Measurements from ENCODE around the gene PROCA1.

Gene PROCA1

GRCh38 chr17:28707339-28707720, 4.4 kb downstream of the PROCA1 start:
- H3K4me3 ChIP-seq (ENCODE audit: low read depth, low read length) = no peak overlapping the region
- TF ChIP-seq, protein P1, sequence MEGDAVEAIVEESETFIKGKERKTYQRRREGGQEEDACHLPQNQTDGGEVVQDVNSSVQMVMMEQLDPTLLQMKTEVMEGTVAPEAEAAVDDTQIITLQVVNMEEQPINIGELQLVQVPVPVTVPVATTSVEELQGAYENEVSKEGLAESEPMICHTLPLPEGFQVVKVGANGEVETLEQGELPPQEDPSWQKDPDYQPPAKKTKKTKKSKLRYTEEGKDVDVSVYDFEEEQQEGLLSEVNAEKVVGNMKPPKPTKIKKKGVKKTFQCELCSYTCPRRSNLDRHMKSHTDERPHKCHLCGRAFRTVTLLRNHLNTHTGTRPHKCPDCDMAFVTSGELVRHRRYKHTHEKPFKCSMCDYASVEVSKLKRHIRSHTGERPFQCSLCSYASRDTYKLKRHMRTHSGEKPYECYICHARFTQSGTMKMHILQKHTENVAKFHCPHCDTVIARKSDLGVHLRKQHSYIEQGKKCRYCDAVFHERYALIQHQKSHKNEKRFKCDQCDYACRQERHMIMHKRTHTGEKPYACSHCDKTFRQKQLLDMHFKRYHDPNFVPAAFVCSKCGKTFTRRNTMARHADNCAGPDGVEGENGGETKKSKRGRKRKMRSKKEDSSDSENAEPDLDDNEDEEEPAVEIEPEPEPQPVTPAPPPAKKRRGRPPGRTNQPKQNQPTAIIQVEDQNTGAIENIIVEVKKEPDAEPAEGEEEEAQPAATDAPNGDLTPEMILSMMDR (IDR thresholded peaks at IDR 0.05; ENCODE audit: borderline replicate concordance, insufficient read depth, low read depth, low read length) = no peak

- no peak overlapping the region for H3K4me3 ChIP-seq (ENCODE audit: low read depth, low read length)
- TF ChIP-seq, protein P1 (IDR thresholded peaks at IDR 0.05; ENCODE audit: borderline replicate concordance, insufficient read depth, low read depth, low read length) = no peak
These were observed 5.0 kb downstream of the PROCA1 start for GRCh38 chr17:28706471-28707338.

DNA sequence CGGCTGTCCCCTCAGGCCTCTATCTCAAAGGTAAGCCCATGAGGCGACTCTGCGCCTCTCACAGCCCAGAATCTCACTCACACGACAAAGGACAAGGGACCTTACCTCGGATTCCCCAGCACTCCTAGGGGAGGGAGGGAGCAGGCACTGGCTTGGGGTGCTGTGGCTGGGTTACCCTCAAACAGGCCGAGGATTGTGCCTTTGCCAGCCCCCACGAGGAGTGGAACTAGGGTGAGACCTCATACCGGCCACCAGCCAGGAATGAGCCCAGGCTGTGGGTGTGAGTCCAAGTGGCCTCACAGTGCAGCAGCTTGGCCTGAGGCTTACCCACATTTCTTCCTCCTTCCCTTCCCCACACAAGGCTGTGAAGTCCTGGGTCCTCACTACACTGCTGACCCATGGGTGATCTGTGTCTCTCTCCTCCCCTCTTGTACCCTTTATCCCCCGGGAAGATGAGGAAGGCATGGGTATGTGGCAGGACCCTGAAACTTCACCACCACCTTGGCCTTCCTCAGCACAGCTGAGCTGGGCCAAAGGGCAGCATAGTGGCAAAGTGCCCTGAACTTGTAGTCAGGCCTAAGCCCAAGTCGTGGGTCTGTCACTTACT, 5.9 kb downstream of the PROCA1 start:
- TF ChIP-seq, protein P1 (IDR thresholded peaks at IDR 0.05; ENCODE audit: borderline replicate concordance, insufficient read depth, low read depth, low read length) = no peak
- no peak overlapping the region for H3K4me3 ChIP-seq (ENCODE audit: low read depth, low read length)

- TF ChIP-seq, protein P1 (IDR thresholded peaks at IDR 0.05; ENCODE audit: borderline replicate concordance, insufficient read depth, low read depth, low read length) = no peak
- no peak overlapping the region for H3K4me3 ChIP-seq (ENCODE audit: low read depth, low read length)
These were observed 6.5 kb downstream of the PROCA1 start for GRCh38 chr17:28705074-28705659.

DNA sequence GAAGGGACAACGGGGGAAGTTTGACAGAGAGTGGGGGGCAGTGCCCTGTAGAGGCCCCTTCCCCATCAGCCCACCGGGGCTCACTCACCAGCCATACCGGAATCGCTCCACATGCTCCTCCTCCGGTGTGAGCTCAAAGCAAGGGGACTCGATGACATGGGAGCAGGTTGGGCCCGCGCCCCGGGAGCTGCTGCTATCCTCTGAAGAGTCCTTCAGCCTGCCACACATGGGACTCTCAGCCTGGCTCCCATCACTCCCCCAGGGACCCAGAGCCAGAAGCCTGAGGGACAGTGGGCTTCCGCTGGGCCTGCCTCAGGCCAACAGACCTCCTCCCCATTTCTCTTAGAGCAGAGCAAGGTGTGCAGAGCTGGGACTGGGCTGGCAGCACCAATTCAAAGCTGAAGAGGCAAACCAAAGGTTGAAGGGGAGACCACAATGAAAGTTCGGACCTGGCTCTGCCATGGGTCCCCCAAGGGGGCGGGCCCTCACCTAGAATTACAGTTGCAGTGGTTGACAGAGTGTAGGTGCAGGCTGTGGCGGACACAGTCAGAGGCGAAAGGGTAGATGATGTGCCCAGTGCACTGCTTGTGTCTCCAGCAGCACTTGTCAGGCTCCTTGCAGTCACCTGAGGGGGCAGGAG, 7.3 kb downstream of the PROCA1 start:
- H3K4me3 ChIP-seq (ENCODE audit: low read depth, low read length) = no peak overlapping the region
- TF ChIP-seq, protein P1 (IDR thresholded peaks at IDR 0.05; ENCODE audit: borderline replicate concordance, insufficient read depth, low read depth, low read length) = no peak

DNA sequence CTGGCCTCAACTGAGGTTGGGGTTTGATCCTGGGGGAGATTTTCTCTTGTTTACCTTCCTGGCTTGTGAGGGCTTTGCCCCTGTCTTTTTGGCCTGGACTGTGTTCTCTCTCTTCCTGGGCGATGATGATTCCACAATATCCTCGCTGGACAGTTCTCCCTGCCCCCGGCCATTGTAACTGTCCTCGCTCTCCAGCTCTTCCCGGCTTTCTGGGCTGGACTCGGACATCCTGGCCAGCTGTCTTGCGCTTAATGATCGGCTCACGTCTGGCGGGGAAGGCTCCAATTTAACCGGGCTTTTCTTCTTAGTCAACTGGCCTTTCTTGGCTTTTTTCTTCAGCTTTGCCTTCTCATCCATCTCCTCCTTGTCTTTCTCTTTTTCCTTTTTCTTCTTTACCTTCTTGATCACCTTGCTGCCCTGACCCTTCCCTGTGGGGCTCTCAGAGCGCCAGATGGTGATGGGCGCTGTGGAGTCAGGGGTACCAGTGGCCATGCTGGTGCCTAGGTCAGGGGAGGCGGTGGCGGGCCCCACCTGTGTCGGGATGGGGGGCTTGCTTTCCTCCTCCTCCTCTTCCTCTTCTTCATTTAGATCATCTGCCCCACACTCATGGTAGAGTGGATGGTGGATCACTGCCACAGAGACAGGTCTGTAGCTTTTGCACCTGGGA, 8.0 kb downstream of the PROCA1 start:
- H3K4me3 ChIP-seq (ENCODE audit: low read depth, low read length) = no peak overlapping the region
- TF ChIP-seq, protein P1 (IDR thresholded peaks at IDR 0.05; ENCODE audit: borderline replicate concordance, insufficient read depth, low read depth, low read length) = no peak
